HepG2 (cell line): ENCODE results near the gene MVP. TPM values are rescaled to one million over a fixed set of nuclear protein-coding genes. Genes with fewer than 3 reads are reported as not detected.

Experiments
- ARID2 ChIP-seq: sonication (generic); formaldehyde crosslinking; IDR thresholded peaks from 2 replicates; pipeline ENCODE4 v1.8.1; 2022; ENCODE audit warnings: mild to moderate bottlenecking, missing genetic modification reagents, borderline replicate concordance
- ATF7-NPFF ChIP-seq: sonication (generic); formaldehyde crosslinking; IDR thresholded peaks from 2 replicates; pipeline ENCODE4 v1.8.1; 2023; ENCODE audit warnings: mild to moderate bottlenecking, low read depth, missing genetic modification reagents, moderate library complexity
- CBFB ChIP-seq: sonication (generic); formaldehyde crosslinking; IDR thresholded peaks from 2 replicates; pipeline ENCODE4 v1.4.0; 2020; ENCODE audit warnings: missing genetic modification reagents
- CHCHD3 ChIP-seq: sonication (generic); formaldehyde crosslinking; IDR thresholded peaks from 2 replicates; pipeline ENCODE4 v1.8.0; 2022; ENCODE audit warnings: mild to moderate bottlenecking, missing genetic modification reagents, moderate library complexity
- ELF3 ChIP-seq: IDR thresholded peaks from 2 replicates; pipeline ENCODE4 v1.6.1; 2016; ENCODE audit warnings: missing genetic modification reagents, missing compliant biosample characterization
- KDM6A ChIP-seq: IDR thresholded peaks from 2 replicates; pipeline ENCODE4 v1.6.1; 2016; ENCODE audit warnings: low read depth
- LCORL ChIP-seq, 2 experiments: fragments of 450-650 bp in 1 of 2; sonication (generic) in 1 of 2; formaldehyde crosslinking in 1 of 2; IDR thresholded peaks; 2 replicates each; pipeline versions ENCODE4 v1.5.0 to v1.6.1; 2017 to 2020; ENCODE audit warnings: antibody characterized with exemption in 1 of 2, missing genetic modification reagents in 1 of 2
- MAZ ChIP-seq, 2 experiments: sonication (generic) in 1 of 2; formaldehyde crosslinking in 1 of 2; IDR thresholded peaks; 2 replicates each; pipeline versions ENCODE4 v1.5.0 to v1.6.1; 2012 to 2020; ENCODE audit warnings: low read depth in 2 of 2, mild to moderate bottlenecking in 2 of 2, borderline replicate concordance in 1 of 2, improper control_type of control experiment in 1 of 2, low read length in 1 of 2, missing genetic modification reagents in 1 of 2, moderate library complexity in 1 of 2
- MTF2 ChIP-seq: sonication (generic); formaldehyde crosslinking; IDR thresholded peaks from 2 replicates; pipeline ENCODE4 v1.5.0; 2020; ENCODE audit warnings: missing genetic modification reagents, borderline replicate concordance
- NR2F1 ChIP-seq, 2 experiments: fragments of 450-650 bp in 1 of 2; formaldehyde crosslinking in 1 of 2; IDR thresholded peaks; 2 replicates each; pipeline versions ENCODE4 v1.5.0 to v1.6.1; 2016 to 2020; ENCODE audit warnings: mild to moderate bottlenecking in 1 of 2, missing compliant biosample characterization in 1 of 2, missing genetic modification reagents in 1 of 2, moderate library complexity in 1 of 2
- PRMT3 ChIP-seq: sonication (generic); formaldehyde crosslinking; IDR thresholded peaks from 2 replicates; pipeline ENCODE4 v1.8.1; 2022; ENCODE audit warnings: low read depth, mild to moderate bottlenecking, moderate library complexity, missing genetic modification reagents, borderline replicate concordance
- RFXAP ChIP-seq: sonication (generic); formaldehyde crosslinking; IDR thresholded peaks from 2 replicates; pipeline ENCODE4 v1.4.0; 2020; ENCODE audit warnings: missing genetic modification reagents, borderline replicate concordance
- SIN3B ChIP-seq: fragments of 150-350 bp; IDR thresholded peaks from 2 replicates; pipeline ENCODE4 v1.6.1; 2014; ENCODE audit warnings: low read length
- ZBTB7B ChIP-seq: sonication (generic); formaldehyde crosslinking; IDR thresholded peaks from 2 replicates; pipeline ENCODE4 v1.4.0; 2020; ENCODE audit warnings: missing genetic modification reagents
- ZC3H13 ChIP-seq: sonication (generic); formaldehyde crosslinking; IDR thresholded peaks from 2 replicates; pipeline ENCODE4 v1.8.1; 2023; ENCODE audit warnings: mild to moderate bottlenecking, missing genetic modification reagents, moderate library complexity
- ZNF552 ChIP-seq: sonication (generic); formaldehyde crosslinking; IDR thresholded peaks from 2 replicates; pipeline ENCODE4 v1.9.0; 2022; ENCODE audit warnings: missing genetic modification reagents, mild to moderate bottlenecking, borderline replicate concordance
- ZNF567 ChIP-seq: sonication (generic); formaldehyde crosslinking; IDR thresholded peaks from 2 replicates; pipeline ENCODE4 v1.8.1; 2023; ENCODE audit warnings: mild to moderate bottlenecking, missing genetic modification reagents, borderline replicate concordance
- ZNF703 ChIP-seq: sonication (generic); formaldehyde crosslinking; IDR thresholded peaks from 2 replicates; pipeline ENCODE4 v1.5.1; 2020; ENCODE audit warnings: missing genetic modification reagents, mild to moderate bottlenecking, moderate library complexity, borderline replicate concordance
- polyA plus RNA-seq, 8 experiments: library from polyadenylated mRNA; depleted of rRNA in 3 of 8; stranded (reverse) in 7 of 8; unstranded in 1 of 8; fragments of >200 nt; fragmentation: Illumina TruSeq in 4 of 8; extraction: Trizol in 4 of 8; gene quantifications; 2 replicates each; pipeline versions ENCODE4 v1.2.1 to v1.2.3, GENCODE V29; 2011 to 2016; ENCODE audit warnings: low read depth in 4 of 8, missing spikeins in 1 of 8, mixed read lengths in 1 of 8; ENCODE audit not compliant: insufficient read depth in 1 of 8
- total RNA-seq, 5 experiments: library from RNA; depleted of rRNA; stranded (reverse); fragments of >200 nt; fragmentation: Illumina TruSeq; extraction: Trizol; gene quantifications; 2 replicates each; pipeline ENCODE4 v1.2.3, GENCODE V29; 2016; ENCODE audit warnings: low read depth in 1 of 5
- TF ChIP-seq, protein P1 (sequence below): sonication (generic); formaldehyde crosslinking; IDR thresholded peaks from 2 replicates; pipeline ENCODE4 v1.4.0; 2020; ENCODE audit warnings: mild to moderate bottlenecking, missing genetic modification reagents
- TF ChIP-seq, protein P2 (sequence below): sonication (generic); formaldehyde crosslinking; IDR thresholded peaks from 2 replicates; pipeline ENCODE4 v1.9.0; 2021; ENCODE audit warnings: missing genetic modification reagents, borderline replicate concordance
- TF ChIP-seq, protein P3 (sequence below): sonication (generic); formaldehyde crosslinking; IDR thresholded peaks from 2 replicates; pipeline ENCODE4 v1.4.0; 2020; ENCODE audit warnings: missing genetic modification reagents, borderline replicate concordance
- TF ChIP-seq, protein P4 (sequence below): sonication (generic); formaldehyde crosslinking; IDR thresholded peaks from 2 replicates; pipeline ENCODE4 v1.5.1; 2020; ENCODE audit warnings: missing genetic modification reagents, mild to moderate bottlenecking, borderline replicate concordance

MVP gene
- total and polyA plus RNA-seq, 2 of the 13 experiments (the other 11 are each of a cell fraction or from before 2014, with no cell fraction given): 22.9 to 43.5 TPM

DNA sequence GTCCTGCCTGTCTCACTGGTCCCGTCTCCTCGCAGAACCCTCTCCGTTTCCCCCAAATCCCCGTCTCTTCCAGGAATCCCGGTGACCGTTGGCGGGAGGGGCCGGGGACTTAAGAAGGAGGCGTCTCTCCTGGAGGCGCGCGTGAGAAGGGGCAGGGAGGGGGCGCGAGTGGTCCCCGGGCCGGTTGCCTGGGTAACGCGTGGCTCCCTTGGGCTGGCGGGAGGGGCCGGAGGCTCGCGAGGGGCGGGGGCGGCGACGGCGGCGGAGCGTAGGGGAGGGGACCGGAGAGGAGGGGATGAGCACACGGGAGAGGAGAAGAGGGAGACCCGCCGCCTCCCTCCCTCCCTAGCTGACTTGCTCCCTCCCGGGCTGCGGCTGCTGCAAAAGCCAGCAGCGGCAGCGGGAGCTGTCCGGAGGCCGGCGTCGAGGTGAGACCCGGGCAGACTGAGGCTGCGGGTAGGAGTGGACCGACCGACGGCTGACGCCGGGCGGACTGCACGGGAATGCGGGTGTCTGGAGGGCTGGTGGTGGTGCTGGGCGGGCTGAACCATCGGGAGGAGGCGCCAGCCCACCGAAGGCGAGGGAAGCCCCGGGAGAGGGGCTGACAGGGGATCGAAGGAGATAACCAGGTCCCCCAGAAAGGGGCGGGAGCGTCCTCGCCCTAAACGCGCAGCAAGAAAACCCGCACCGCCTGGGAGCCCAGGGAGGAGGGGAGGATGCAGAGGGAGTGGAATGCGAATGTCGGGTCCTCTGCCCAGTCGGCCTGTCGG is 8.2 kb upstream of the MVP start, which contains the start of gene PRRT2 (continued):
- TF ChIP-seq KDM6A (no peak), ZBTB7B (CRISPR knock-in tag) (no peak), PRMT3 (CRISPR knock-in tag) (no peak), ARID2 (CRISPR knock-in tag) (no peak), ZNF552 (0 out of 2 replicates have a peak, but pooled peaks have one; percentile 30), ZNF567 (no peak), ZNF703 (peak; percentile 11; the same call in 1 of the 2 replicates), SIN3B (no peak), NR2F1 (CRISPR knock-in tag; IDR thresholded peaks at IDR 0.05) (no peak), CHCHD3 (no peak), ELF3 (0 out of 2 replicates have a peak, but pooled peaks have one; percentile 9), MTF2 (CRISPR knock-in tag) (peak; percentile 36; the same call in 1 of the 2 replicates), MAZ (IDR thresholded peaks at IDR 0.05; ENCODE audit: borderline replicate concordance, low read depth, low read length) (0 out of 2 replicates have a peak, but pooled peaks have one; percentile 55), MAZ (CRISPR knock-in tag; IDR thresholded peaks at IDR 0.05; ENCODE audit: low read depth) (no peak), LCORL (IDR thresholded peaks at IDR 0.05) (no peak), LCORL (CRISPR knock-in tag; IDR thresholded peaks at IDR 0.05) (0 out of 2 replicates have a peak, but pooled peaks have one; percentile 24), ATF7-NPFF (CRISPR knock-in tag) (peak; percentile 41; the same call in 1 of the 2 replicates), CBFB (CRISPR knock-in tag) (no peak), RFXAP (CRISPR knock-in tag) (no peak), ZC3H13 (CRISPR knock-in tag) (0 out of 2 replicates have a peak, but pooled peaks have one; percentile 32)
- TF ChIP-seq, protein P1, sequence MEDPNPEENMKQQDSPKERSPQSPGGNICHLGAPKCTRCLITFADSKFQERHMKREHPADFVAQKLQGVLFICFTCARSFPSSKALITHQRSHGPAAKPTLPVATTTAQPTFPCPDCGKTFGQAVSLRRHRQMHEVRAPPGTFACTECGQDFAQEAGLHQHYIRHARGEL (CRISPR knock-in tag): 0 out of 2 replicates have a peak, but pooled peaks have one; percentile 72
- TF ChIP-seq, protein P2, sequence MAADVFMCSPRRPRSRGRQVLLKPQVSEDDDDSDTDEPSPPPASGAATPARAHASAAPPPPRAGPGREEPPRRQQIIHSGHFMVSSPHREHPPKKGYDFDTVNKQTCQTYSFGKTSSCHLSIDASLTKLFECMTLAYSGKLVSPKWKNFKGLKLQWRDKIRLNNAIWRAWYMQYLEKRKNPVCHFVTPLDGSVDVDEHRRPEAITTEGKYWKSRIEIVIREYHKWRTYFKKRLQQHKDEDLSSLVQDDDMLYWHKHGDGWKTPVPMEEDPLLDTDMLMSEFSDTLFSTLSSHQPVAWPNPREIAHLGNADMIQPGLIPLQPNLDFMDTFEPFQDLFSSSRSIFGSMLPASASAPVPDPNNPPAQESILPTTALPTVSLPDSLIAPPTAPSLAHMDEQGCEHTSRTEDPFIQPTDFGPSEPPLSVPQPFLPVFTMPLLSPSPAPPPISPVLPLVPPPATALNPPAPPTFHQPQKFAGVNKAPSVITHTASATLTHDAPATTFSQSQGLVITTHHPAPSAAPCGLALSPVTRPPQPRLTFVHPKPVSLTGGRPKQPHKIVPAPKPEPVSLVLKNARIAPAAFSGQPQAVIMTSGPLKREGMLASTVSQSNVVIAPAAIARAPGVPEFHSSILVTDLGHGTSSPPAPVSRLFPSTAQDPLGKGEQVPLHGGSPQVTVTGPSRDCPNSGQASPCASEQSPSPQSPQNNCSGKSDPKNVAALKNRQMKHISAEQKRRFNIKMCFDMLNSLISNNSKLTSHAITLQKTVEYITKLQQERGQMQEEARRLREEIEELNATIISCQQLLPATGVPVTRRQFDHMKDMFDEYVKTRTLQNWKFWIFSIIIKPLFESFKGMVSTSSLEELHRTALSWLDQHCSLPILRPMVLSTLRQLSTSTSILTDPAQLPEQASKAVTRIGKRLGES (CRISPR knock-in tag): no peak
- TF ChIP-seq, protein P3, sequence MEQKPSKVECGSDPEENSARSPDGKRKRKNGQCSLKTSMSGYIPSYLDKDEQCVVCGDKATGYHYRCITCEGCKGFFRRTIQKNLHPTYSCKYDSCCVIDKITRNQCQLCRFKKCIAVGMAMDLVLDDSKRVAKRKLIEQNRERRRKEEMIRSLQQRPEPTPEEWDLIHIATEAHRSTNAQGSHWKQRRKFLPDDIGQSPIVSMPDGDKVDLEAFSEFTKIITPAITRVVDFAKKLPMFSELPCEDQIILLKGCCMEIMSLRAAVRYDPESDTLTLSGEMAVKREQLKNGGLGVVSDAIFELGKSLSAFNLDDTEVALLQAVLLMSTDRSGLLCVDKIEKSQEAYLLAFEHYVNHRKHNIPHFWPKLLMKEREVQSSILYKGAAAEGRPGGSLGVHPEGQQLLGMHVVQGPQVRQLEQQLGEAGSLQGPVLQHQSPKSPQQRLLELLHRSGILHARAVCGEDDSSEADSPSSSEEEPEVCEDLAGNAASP: no peak
- TF ChIP-seq, protein P4, sequence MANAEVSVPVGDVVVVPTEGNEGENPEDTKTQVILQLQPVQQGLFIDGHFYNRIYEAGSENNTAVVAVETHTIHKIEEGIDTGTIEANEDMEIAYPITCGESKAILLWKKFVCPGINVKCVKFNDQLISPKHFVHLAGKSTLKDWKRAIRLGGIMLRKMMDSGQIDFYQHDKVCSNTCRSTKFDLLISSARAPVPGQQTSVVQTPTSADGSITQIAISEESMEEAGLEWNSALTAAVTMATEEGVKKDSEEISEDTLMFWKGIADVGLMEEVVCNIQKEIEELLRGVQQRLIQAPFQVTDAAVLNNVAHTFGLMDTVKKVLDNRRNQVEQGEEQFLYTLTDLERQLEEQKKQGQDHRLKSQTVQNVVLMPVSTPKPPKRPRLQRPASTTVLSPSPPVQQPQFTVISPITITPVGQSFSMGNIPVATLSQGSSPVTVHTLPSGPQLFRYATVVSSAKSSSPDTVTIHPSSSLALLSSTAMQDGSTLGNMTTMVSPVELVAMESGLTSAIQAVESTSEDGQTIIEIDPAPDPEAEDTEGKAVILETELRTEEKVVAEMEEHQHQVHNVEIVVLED: no peak
